ENCODE results near the gene SASH3. TPM values are rescaled to one million over a fixed set of nuclear protein-coding genes. Genes with fewer than 3 reads are reported as not detected.

The SASH3 gene
- total RNA-seq, 1 donor from 2014 or later, result not detected

DNA sequence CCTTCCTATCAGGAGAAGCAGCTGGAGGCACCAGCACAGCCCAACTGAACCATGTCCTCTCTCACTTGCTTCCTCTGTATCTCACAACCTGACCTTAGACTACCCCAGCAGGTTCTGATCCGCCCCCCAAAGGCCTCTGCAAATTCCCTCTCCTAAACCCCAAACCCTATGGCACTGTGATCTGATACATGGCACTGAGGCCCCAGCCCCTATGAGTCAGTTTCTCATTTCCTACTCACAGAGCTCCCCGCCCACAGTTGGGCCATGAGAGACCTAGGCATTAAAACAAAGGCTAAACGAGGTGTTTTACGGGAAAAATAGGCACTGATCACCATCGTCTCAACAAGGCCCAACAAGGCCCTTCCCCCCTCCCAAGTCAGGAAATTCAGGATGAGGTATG, 19.1 kb downstream of the SASH3 start:
- H3K36me3 Mint-ChIP-seq (ENCODE audit: unreplicated experiment), result peaks cover 1% of the 10 kb centered on the region
- TF ChIP-seq CTCF (IDR thresholded peaks at IDR 0.05), result no peak
- H3K27ac Mint-ChIP-seq (ENCODE audit: unreplicated experiment), result no peak overlapping the region
- no peaks in the 10 kb centered on the region for H3K4me1 Mint-ChIP-seq (ENCODE audit: unreplicated experiment)
- H3K4me3 Mint-ChIP-seq (ENCODE audit: unreplicated experiment), result no peak overlapping the region
- DNase-seq (ENCODE audit: extremely low spot score, unreplicated experiment), result peak; percentile 57
- no peaks in the 10 kb centered on the region for H3K27me3 Mint-ChIP-seq (ENCODE audit: unreplicated experiment)
- H3K9me3 Mint-ChIP-seq (ENCODE audit: unreplicated experiment), result no peaks in the 10 kb centered on the region

GRCh38 chrX:129800186-129800585, 20.4 kb downstream of the SASH3 start:
- peaks cover 1% of the 10 kb centered on the region for H3K36me3 Mint-ChIP-seq (ENCODE audit: unreplicated experiment)
- no peaks in the 10 kb centered on the region for H3K27me3 Mint-ChIP-seq (ENCODE audit: unreplicated experiment)
- no peak overlapping the region for H3K27ac Mint-ChIP-seq (ENCODE audit: unreplicated experiment)
- H3K4me1 Mint-ChIP-seq (ENCODE audit: unreplicated experiment), result no peaks in the 10 kb centered on the region
- H3K9me3 Mint-ChIP-seq (ENCODE audit: unreplicated experiment), result no peaks in the 10 kb centered on the region
- H3K4me3 Mint-ChIP-seq (ENCODE audit: unreplicated experiment), result no peak overlapping the region
- TF ChIP-seq CTCF (IDR thresholded peaks at IDR 0.05), result no peak
- peak; percentile 3 for DNase-seq (ENCODE audit: extremely low spot score, unreplicated experiment)

- Mint-ChIP-seq H3K27ac (ENCODE audit: unreplicated experiment) (no peak overlapping the region), H3K27me3 (ENCODE audit: unreplicated experiment) (no peaks in the 10 kb centered on the region), H3K36me3 (ENCODE audit: unreplicated experiment) (peaks cover 5% of the 10 kb centered on the region), H3K4me3 (ENCODE audit: unreplicated experiment) (no peak overlapping the region), H3K4me1 (ENCODE audit: unreplicated experiment) (no peaks in the 10 kb centered on the region), H3K9me3 (ENCODE audit: unreplicated experiment) (no peaks in the 10 kb centered on the region)
- no peak for DNase-seq (ENCODE audit: extremely low spot score, unreplicated experiment)
- TF ChIP-seq CTCF (IDR thresholded peaks at IDR 0.05), result no peak
These were observed 23.1 kb downstream of the SASH3 start for GRCh38 chrX:129802863-129803262.

- no peaks in the 10 kb centered on the region for H3K27me3 Mint-ChIP-seq (ENCODE audit: unreplicated experiment)
- H3K27ac Mint-ChIP-seq (ENCODE audit: unreplicated experiment), result no peak overlapping the region
These were observed 25.1 kb downstream of the SASH3 start for GRCh38 chrX:129804806-129805205.

DNA sequence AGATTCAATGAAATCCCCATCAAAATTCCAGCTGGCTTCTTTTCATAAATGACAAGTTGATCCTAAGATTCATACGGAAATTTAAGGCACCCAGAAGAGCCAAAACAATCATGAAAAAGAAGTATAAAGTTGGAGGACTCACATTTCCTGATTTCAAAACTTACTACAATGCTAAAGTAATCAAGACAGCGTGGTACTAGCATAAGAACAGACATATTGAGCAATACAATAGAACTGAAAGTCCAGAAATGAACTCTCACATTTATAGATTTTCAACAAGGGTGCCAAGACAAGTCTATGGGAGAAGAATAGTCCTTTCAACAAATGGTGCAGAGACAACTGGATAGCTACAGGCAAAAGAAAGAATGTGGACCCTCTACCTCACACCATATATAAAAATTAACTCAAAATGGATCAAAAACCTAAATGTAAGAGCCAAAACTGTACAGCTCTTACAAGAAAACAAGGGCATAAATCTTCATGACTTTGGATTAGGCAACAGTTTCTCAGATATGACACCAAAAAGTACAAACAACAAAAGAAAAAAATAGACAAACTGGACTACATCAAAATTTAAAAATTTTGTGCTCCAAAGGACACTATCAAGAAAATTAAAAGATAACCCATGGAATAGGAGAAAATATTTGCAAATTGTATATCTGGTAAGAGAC, 28.5 kb downstream of the SASH3 start:
- Mint-ChIP-seq H3K4me3 (ENCODE audit: unreplicated experiment) (no peak overlapping the region), H3K4me1 (ENCODE audit: unreplicated experiment) (no peaks in the 10 kb centered on the region), H3K27me3 (ENCODE audit: unreplicated experiment) (no peaks in the 10 kb centered on the region), H3K36me3 (ENCODE audit: unreplicated experiment) (peaks cover 13% of the 10 kb centered on the region), H3K27ac (ENCODE audit: unreplicated experiment) (no peak overlapping the region), H3K9me3 (ENCODE audit: unreplicated experiment) (peaks cover 5% of the 10 kb centered on the region)
- TF ChIP-seq CTCF (IDR thresholded peaks at IDR 0.05), result no peak
- no peak for DNase-seq (ENCODE audit: extremely low spot score, unreplicated experiment)

More at GRCh38 chrX:129804806-129805205, 25.1 kb downstream of the SASH3 start:
- H3K36me3 Mint-ChIP-seq (ENCODE audit: unreplicated experiment), result peaks cover 14% of the 10 kb centered on the region
- no peak for TF ChIP-seq CTCF (IDR thresholded peaks at IDR 0.05)
- H3K4me3 Mint-ChIP-seq (ENCODE audit: unreplicated experiment), result no peak overlapping the region
- no peaks in the 10 kb centered on the region for H3K4me1 Mint-ChIP-seq (ENCODE audit: unreplicated experiment)
- no peak for DNase-seq (ENCODE audit: extremely low spot score, unreplicated experiment)
- H3K9me3 Mint-ChIP-seq (ENCODE audit: unreplicated experiment), result peaks cover 5% of the 10 kb centered on the region

All from osteocyte (in vitro differentiated cells).